H9 (cell line): ENCODE results near the gene PITPNM3. TPM values are rescaled to one million over a fixed set of nuclear protein-coding genes. Genes with fewer than 3 reads are reported as not detected.

Experiments
- DNase-seq: peaks from one replicate; pipeline ENCODE4 v3.0.0-alpha.2; 2017
- H2AFZ ChIP-seq: one replicate; pipeline ENCODE4 v1.6.1; 2013; ENCODE audit warnings: mild to moderate bottlenecking, low read length, control low read depth, moderate library complexity
- H2AK5ac ChIP-seq: 2 replicates; pipeline ENCODE4 v1.6.1; 2013; ENCODE audit warnings: low read length, control low read depth, mixed read lengths; ENCODE audit not compliant: insufficient read length
- H2BK120ac ChIP-seq: one replicate; pipeline ENCODE4 v1.6.1; 2013; ENCODE audit warnings: low read depth, mild to moderate bottlenecking, low read length, control low read depth, inconsistent platforms; ENCODE audit not compliant: poor library complexity, severe bottlenecking
- H2BK12ac ChIP-seq: 2 replicates; pipeline ENCODE4 v1.6.1; 2013; ENCODE audit warnings: low read length, control low read depth, mixed read lengths, low read depth; ENCODE audit not compliant: insufficient read length
- H2BK15ac ChIP-seq: 2 replicates; pipeline ENCODE4 v1.6.1; 2013; ENCODE audit warnings: low read depth, low read length, control low read depth
- H2BK20ac ChIP-seq: one replicate; pipeline ENCODE4 v1.6.1; 2013; ENCODE audit warnings: low read depth, mild to moderate bottlenecking, low read length, control low read depth, inconsistent platforms; ENCODE audit not compliant: poor library complexity, severe bottlenecking
- H2BK5ac ChIP-seq: 2 replicates; pipeline ENCODE4 v1.6.1; 2013; ENCODE audit warnings: low read length, control low read depth, mixed read lengths; ENCODE audit not compliant: insufficient read length
- H3K14ac ChIP-seq: 2 replicates; pipeline ENCODE4 v1.6.1; 2013; ENCODE audit warnings: low read length, control low read depth; ENCODE audit not compliant: insufficient read depth
- H3K18ac ChIP-seq: 2 replicates; pipeline ENCODE4 v1.6.1; 2013; ENCODE audit warnings: low read depth, mild to moderate bottlenecking, mixed read lengths, low read length, control low read depth; ENCODE audit not compliant: insufficient read length
- H3K23ac ChIP-seq: 2 replicates; pipeline ENCODE4 v1.6.1; 2013; ENCODE audit warnings: low read length, control low read depth, mixed read lengths, low read depth; ENCODE audit not compliant: insufficient read length
- H3K23me2 ChIP-seq: 2 replicates; pipeline ENCODE4 v1.6.1; 2013; ENCODE audit warnings: low read depth, mild to moderate bottlenecking, mixed read lengths, low read length, control low read depth; ENCODE audit not compliant: insufficient read length, poor library complexity, severe bottlenecking
- H3K27ac ChIP-seq: 2 replicates; pipeline ENCODE4 v1.5.1; 2013; ENCODE audit warnings: low read length, control low read depth, mixed read lengths, low read depth; ENCODE audit not compliant: insufficient read length
- H3K27me3 ChIP-seq: 2 replicates; pipeline ENCODE4 v1.6.1; 2013; ENCODE audit warnings: low read length, control low read depth, inconsistent platforms; ENCODE audit not compliant: insufficient read depth
- H3K4ac ChIP-seq: 2 replicates; pipeline ENCODE4 v1.6.1; 2013; ENCODE audit warnings: low read depth, mild to moderate bottlenecking, control low read depth, inconsistent platforms, low read length, moderate library complexity
- H3K4me1 ChIP-seq: 2 replicates; pipeline ENCODE4 v1.6.1; 2013; ENCODE audit warnings: low read length, control low read depth, inconsistent platforms; ENCODE audit not compliant: insufficient read depth
- H3K4me2 ChIP-seq: 2 replicates; pipeline ENCODE4 v1.6.1; 2013; ENCODE audit warnings: low read length, control low read depth, mixed read lengths; ENCODE audit not compliant: insufficient read length, insufficient read depth
- H3K56ac ChIP-seq: 2 replicates; pipeline ENCODE4 v1.6.1; 2013; ENCODE audit warnings: low read depth, mild to moderate bottlenecking, mixed read lengths, low read length, control low read depth; ENCODE audit not compliant: insufficient read length
- H3K79me1 ChIP-seq: 2 replicates; pipeline ENCODE4 v1.6.1; 2013; ENCODE audit warnings: low read depth, mild to moderate bottlenecking, moderate library complexity, low read length, control low read depth, inconsistent platforms; ENCODE audit not compliant: insufficient read depth, poor library complexity, severe bottlenecking
- H3K79me2 ChIP-seq: 2 replicates; pipeline ENCODE4 v1.6.1; 2013; ENCODE audit warnings: low read length, control low read depth, inconsistent platforms; ENCODE audit not compliant: insufficient read depth
- H3K9ac ChIP-seq: 2 replicates; pipeline ENCODE4 v1.6.1; 2013; ENCODE audit warnings: low read length, control low read depth, mixed read lengths; ENCODE audit not compliant: insufficient read length; ENCODE audit errors: extremely low read depth
- H3K9me3 ChIP-seq: one replicate; pipeline ENCODE4 v1.6.1; 2013; ENCODE audit warnings: low read depth, low read length, inconsistent platforms; ENCODE audit not compliant: control insufficient read depth
- H3T11ph ChIP-seq: one replicate; pipeline ENCODE4 v1.6.1; 2013; ENCODE audit warnings: mild to moderate bottlenecking, low read length, control low read depth, inconsistent platforms
- H4K20me1 ChIP-seq: one replicate; pipeline ENCODE4 v1.6.1; 2013; ENCODE audit not compliant: control insufficient read depth, insufficient read length, insufficient read depth
- H4K5ac ChIP-seq: 2 replicates; pipeline ENCODE4 v1.6.1; 2013; ENCODE audit warnings: low read depth, mild to moderate bottlenecking, mixed read lengths, low read length, control low read depth; ENCODE audit not compliant: insufficient read length
- H4K8ac ChIP-seq: replicated peaks from 2 replicates; pipeline ENCODE4 v1.6.1; 2013; ENCODE audit warnings: low read length, control low read depth, mixed read lengths, low read depth; ENCODE audit not compliant: insufficient read length
- H4K91ac ChIP-seq: 2 replicates; pipeline ENCODE4 v1.6.1; 2013; ENCODE audit warnings: low read depth, mild to moderate bottlenecking, moderate library complexity, mixed read lengths, low read length, control low read depth; ENCODE audit not compliant: insufficient read length
- H3K27ac Mint-ChIP-seq, 3 experiments: 2 replicates in 2 of 3; 3 replicates in 1 of 3; pipeline ENCODE4 v1.8.0; 2020 to 2021; ENCODE audit warnings: mixed read lengths in 3 of 3, mild to moderate bottlenecking in 1 of 3, moderate library complexity in 1 of 3
- H3K27me3 Mint-ChIP-seq: 2 replicates; pipeline ENCODE4 v1.8.0; 2021; ENCODE audit warnings: low read depth, mild to moderate bottlenecking, moderate library complexity, mixed read lengths
- H3K36me3 Mint-ChIP-seq, 3 experiments: 2 replicates in 2 of 3; 3 replicates in 1 of 3; pipeline ENCODE4 v1.8.0; 2020 to 2021; ENCODE audit warnings: low read depth in 3 of 3, mixed read lengths in 3 of 3; ENCODE audit not compliant: insufficient read depth in 1 of 3
- H3K4me1 Mint-ChIP-seq, 2 experiments: 2 replicates each; pipeline ENCODE4 v1.8.0; 2020; ENCODE audit warnings: mixed read lengths in 2 of 2
- H3K4me3 Mint-ChIP-seq, 2 experiments: 2 replicates in 1 of 2; 3 replicates in 1 of 2; pipeline ENCODE4 v1.8.0; 2020 to 2021; ENCODE audit warnings: mild to moderate bottlenecking in 2 of 2, mixed read lengths in 2 of 2, moderate library complexity in 1 of 2
- H3K9me3 Mint-ChIP-seq, 2 experiments: 2 replicates in 1 of 2; 3 replicates in 1 of 2; pipeline ENCODE4 v1.8.0; 2020; ENCODE audit warnings: mild to moderate bottlenecking in 2 of 2, mixed read lengths in 2 of 2, moderate library complexity in 1 of 2
- WGBS: extraction: QIAGEN DNeasy Blood & Tissue Kit; methylation state at CpG from one replicate; pipeline ENCODE4 v1.1.7; 2013; ENCODE audit warnings: missing lambda C conversion rate, low lambda C conversion rate, mixed read lengths; ENCODE audit not compliant: insufficient read length; ENCODE audit errors: extremely low coverage; 5-methylcytosine and 5-hydroxymethylcytosine counted together
- total RNA-seq: library from RNA; stranded (reverse); gene quantifications from 2 replicates; pipeline ENCODE4 v1.2.1, GENCODE V29; 2021
- TF ChIP-seq, protein P1 (sequence below): fragments of 200-600 bp; sonication (generic); conservative IDR thresholded peaks from 3 replicates; pipeline ENCODE4 v1.8.0; 2021; ENCODE audit warnings: antibody characterized with exemption, mild to moderate bottlenecking

PITPNM3 gene
- total RNA-seq, 1 experiment from 2014 or later: 3.4 TPM

DNA sequence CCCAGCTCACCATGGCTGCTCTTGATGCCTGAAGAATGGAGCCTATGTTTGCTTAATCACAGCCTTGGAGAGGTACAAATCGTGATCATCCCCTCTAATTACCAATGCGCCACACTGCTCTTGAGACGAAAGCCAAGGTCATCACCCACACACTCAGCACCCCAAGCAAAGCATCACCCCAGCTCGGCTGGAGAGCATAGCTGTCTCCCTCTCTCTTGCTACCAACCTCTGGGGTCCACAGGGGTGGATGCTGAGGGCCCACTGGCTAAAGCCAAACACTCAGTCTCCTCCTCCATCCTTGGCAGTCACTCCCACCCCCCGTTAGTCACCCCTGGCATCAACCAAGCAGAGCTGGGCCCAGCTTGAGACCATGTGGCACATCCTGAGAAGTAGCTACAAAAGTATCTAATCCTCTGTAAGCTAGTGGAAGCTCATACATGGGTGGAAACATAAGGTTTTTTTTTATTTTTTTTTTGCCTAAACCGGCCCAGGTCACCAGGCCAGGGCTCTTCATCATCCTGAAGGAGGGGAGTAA is 67.3 kb downstream of the PITPNM3 start:
- no peak overlapping the region for H3K4ac ChIP-seq
- no peaks in the 10 kb centered on the region for H3K9me3 ChIP-seq
- no peak overlapping the region for H3K56ac ChIP-seq
- peaks cover 48 to 55% of the 10 kb centered on the region in 2 experiments for H3K4me1 Mint-ChIP-seq
- WGBS: no CpG with 5 or more reads among the region's 6 CpGs
- H2BK12ac ChIP-seq: no peak overlapping the region
- H3K4me1 ChIP-seq: peaks cover 5% of the 10 kb centered on the region; the same call in 1 of the 2 replicates
- H3K79me2 ChIP-seq: no peaks in the 10 kb centered on the region
- peaks cover 0 to 2% (median 0%) of the 10 kb centered on the region in 3 experiments; a peak in 1 of 7 replicates for H3K36me3 Mint-ChIP-seq
- TF ChIP-seq, protein P1, sequence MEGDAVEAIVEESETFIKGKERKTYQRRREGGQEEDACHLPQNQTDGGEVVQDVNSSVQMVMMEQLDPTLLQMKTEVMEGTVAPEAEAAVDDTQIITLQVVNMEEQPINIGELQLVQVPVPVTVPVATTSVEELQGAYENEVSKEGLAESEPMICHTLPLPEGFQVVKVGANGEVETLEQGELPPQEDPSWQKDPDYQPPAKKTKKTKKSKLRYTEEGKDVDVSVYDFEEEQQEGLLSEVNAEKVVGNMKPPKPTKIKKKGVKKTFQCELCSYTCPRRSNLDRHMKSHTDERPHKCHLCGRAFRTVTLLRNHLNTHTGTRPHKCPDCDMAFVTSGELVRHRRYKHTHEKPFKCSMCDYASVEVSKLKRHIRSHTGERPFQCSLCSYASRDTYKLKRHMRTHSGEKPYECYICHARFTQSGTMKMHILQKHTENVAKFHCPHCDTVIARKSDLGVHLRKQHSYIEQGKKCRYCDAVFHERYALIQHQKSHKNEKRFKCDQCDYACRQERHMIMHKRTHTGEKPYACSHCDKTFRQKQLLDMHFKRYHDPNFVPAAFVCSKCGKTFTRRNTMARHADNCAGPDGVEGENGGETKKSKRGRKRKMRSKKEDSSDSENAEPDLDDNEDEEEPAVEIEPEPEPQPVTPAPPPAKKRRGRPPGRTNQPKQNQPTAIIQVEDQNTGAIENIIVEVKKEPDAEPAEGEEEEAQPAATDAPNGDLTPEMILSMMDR: no peak
- no peak overlapping the region for H3K4me2 ChIP-seq
- DNase-seq: no peak
- no peak overlapping the region for H2BK15ac ChIP-seq
- H2BK120ac ChIP-seq: no peak overlapping the region
- H2AK5ac ChIP-seq: no peak overlapping the region
- peak overlapping the region in 1 of 3 experiments; percentile 39; a peak in 1 of 7 replicates for H3K27ac Mint-ChIP-seq
- H3K79me1 ChIP-seq: no peaks in the 10 kb centered on the region
- no peak overlapping the region; a peak in 1 of 5 replicates for H3K4me3 Mint-ChIP-seq
- no peaks in the 10 kb centered on the region; a peak in 1 of 5 replicates for H3K9me3 Mint-ChIP-seq
- H2AFZ ChIP-seq: no peak overlapping the region
- H4K8ac ChIP-seq: no peak overlapping the region
- no peaks in the 10 kb centered on the region for H4K20me1 ChIP-seq
- no peaks in the 10 kb centered on the region for H3K27me3 Mint-ChIP-seq
- H3T11ph ChIP-seq: no peak overlapping the region
- no peak overlapping the region for H2BK5ac ChIP-seq
- H3K27ac ChIP-seq: no peak overlapping the region
- no peak overlapping the region for H4K5ac ChIP-seq
- no peaks in the 10 kb centered on the region for H3K27me3 ChIP-seq
- H4K91ac ChIP-seq: no peak overlapping the region
- H3K9ac ChIP-seq: no peak overlapping the region
- H3K23ac ChIP-seq: no peak overlapping the region
- no peak overlapping the region for H3K18ac ChIP-seq
- no peak overlapping the region; the same call in 1 of the 2 replicates for H3K14ac ChIP-seq
- H2BK20ac ChIP-seq: no peak overlapping the region
- H3K23me2 ChIP-seq: no peaks in the 10 kb centered on the region
